HG02970 (cell line): Measurements from ENCODE around the gene EIF1AD.
"Not testable (repeated sequence)": the region's sequence is repeated elsewhere in the genome, so short reads cannot be mapped to it uniquely, and the experiment has no call there.

ENCODE experiments used
- ATAC-seq: cut with Tn5 transposase; IDR thresholded peaks from one replicate; pipeline ENCODE4 v1.9.1; 2021; ENCODE audit warnings: mild to moderate bottlenecking, moderate library complexity, moderate number of reproducible peaks; ENCODE audit not compliant: unreplicated experiment, low FRiP score

EIF1AD gene

DNA sequence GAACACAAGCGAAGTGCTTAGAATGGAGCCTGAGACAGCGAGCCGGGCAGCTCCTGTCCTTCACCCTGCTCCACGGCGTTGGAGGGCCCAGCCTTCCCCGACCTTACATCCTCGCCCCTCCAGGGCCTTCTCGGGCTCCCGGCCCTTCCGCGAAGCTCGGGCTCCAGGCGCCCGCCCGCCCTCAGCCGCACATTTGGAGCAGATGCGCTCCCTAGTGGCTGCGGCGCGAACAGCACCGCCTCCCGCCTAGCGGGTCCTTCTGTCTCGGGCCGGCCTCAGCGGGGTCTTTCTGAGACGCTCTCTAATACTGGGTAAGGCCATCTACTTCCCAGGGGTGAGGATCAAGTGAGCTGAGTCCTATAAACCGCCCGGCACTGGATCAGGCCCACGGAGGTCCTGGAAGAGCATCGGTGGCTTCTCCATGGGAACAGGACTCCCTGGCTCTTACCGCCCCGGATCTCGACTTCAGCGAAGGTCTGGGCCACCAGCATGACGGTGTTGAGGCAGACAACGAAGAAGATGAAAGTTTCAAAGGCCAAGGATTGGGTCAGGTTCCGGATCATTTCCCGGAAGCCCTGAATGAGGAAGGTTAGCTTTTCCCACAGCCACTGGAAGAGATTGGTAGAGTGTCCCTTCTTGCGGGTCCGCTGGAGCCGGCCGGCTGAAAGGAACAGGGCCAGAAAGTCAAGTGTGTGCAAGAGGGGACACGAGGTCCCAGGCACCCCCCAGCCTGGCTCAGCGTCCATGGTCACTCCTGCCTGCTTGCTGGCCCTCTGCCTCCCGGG, 20.6 kb upstream of the EIF1AD start:
- ATAC-seq, result no peak

DNA sequence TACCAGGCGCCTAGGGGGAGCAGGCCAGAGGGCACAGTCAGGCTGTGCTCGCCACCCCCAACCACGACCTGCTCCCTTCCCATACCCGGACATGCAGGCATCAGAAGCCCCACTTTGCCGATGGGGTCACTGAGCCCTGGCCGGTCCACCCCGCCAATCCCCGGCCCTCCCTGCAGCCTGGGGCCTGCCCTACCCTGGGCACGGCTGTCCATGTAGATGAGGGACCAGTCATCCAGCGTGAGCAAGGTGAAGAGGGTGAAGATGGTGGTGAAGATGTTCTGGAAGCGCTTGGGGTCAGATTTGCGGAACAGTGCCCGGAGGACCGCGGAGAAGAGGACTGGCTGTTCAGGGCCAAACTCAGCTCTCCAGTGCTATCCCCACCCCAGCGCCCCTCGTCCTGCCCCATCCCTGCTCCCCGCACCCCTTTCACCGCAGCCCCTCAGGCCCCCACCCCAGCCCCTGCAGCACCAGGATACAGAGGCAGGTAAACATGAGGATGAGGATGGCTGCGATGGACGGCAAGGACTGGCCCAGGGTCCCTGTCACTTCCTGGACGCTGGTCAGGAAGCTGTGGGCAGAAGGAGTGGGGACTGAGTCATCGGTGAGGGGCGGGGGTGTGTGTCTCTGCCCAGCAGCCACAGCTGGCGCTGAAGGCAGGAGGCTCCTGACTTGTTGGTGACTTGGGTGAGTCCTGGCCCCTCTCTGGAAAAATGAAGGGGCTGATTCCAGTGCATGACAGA, 18.8 kb upstream of the EIF1AD start:
- ATAC-seq, result no peak

DNA sequence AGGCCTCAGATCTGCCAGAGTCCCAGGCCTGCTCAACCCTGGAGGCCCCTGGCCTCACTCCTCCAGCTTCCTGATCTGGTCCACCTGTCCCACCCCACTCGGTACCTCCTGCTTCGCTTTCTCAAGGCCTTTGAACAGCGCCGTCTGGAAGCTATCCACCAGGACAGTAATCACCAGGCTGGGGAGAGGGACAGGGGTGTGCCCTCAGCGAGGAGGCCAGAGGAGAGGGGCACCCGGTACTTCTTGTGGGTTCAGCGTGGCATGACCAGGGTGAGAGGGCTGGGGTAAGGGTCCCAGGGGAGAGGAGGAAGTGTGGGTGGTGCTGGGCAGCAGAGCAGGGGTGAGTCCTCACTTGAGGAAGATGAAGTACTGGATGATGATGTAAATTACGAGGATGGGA, 18.3 kb upstream of the EIF1AD start:
- ATAC-seq, result no peak

DNA sequence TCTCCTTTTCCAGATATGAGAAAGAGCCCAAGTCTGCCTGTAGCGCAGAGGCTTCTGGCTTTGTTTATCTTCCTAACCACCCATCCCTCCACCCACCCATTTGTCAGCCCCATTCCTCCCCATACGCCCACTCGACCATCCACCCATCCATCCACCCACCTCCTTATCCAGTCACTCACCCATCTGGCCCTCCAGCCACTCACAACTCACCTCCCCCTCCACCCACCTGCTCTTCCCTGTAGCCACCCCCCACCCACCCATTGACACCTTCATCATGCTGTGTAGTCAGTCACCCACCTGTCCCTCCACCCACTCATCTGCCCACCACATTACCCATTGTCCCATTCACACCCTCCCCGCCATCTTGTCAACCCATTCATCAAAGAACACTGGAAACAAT, 15.4 kb upstream of the EIF1AD start:
- no peak for ATAC-seq

DNA sequence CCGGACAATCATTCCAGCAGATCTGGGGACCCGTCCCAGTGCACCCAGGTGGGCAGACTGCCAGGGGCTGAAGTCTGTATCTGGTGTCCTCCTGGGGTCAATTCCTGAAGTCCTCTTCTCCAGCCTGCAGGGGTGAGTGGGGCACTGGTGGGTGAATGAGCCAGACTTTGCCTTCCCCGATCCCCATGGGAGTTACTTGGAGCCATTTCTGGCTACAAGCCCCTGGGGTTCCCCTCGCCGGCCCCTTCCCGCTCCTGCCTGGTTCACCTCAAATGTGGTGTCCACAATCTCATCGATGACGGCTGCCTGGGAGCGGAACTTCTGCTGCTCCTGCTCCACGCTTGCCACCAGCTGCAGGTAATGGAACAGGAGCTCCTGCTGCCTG, 14.8 kb upstream of the EIF1AD start:
- ATAC-seq, result no peak

DNA sequence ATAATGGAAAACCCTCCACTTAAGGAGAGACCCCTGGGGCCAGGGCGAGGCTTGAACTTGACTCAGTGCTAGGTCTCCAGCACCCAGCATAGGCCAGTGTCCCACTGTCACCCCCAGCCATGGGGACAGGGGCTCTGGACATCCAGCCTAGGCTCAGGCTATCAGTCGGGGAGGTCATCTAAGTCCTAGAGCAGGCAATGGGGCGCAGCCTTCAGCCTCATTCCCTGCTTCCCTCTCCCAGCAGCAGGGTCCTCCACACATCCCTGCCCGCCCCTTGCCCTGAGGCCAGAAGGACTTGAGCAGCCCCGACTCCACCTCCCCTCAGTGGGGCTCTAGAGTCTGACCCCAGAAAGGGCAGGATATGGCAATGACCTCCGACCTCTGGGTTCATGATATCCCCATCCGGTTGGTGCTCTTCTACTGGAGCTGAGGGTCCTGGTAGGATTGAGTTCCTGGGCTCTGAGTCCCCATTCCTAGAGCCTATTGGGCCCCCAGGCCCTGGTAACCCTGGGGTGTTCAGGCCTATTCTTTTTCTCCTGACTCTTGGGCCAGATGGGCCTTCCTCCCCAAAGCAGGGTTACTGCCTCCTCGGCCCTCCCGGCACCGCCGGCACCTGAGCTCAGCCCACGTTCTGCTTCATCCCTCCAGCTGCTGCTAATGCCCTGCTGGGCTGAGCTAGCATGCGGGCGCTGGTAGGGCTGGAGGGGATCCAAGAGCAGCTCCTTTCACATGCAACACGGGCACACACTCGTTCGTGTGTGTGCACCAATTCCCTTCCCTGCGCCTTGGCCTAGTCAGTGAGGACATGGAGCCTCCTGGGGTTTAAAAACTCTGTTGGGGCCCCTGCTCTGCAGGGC, 14.2 kb upstream of the EIF1AD start:
- no peak for ATAC-seq

DNA sequence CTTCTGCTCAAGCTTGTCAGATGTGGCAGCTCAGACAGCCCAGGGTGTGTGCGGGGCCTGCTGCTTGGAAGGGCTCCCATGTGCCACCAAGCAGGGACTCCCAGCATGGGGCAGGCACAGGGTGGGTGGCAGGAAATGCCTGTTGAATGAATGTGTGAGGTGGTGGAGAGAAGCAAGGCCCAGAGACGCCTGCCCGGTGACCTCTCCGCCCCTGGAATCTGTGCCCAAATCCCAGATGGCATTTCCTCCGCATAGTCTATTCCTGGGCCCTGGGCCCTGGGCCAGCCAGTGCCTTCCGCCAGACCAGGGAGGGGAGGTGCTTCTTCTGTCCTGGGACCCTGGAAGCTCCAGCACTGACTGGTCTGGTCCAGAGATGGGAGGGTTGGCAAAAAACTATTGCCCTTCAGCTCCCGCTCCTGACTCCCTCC, 13.5 kb upstream of the EIF1AD start:
- ATAC-seq, result no peak

DNA sequence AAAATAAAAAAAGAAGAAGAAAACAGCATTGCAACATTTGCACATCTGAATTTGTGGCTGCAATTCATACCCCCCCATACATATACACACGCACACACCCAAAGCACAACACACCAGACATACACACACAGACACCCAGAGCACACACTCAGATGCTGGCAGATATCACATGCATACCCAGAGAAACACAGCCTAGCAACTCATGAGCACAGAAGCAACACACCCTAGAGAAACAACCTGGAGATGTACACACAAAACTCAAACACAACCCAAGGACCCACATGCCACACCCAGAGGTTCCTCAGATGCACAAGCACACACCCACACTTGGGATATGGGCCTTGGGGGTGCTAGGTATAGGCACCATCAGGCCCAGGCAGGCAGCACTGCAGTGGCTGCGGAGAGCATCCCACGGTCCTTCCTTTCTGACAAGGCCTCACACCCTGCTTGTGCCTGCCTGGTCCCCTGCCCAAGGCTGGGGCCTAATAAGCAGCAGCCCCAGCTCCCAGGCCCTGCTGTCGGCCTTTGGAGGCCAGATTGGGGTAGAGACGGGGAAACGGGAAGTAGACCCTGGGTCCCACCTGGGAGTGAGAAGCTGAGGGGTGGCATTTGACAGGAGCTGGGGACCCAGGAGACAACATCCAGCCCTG, 13.0 kb upstream of the EIF1AD start:
- ATAC-seq, result no peak

DNA sequence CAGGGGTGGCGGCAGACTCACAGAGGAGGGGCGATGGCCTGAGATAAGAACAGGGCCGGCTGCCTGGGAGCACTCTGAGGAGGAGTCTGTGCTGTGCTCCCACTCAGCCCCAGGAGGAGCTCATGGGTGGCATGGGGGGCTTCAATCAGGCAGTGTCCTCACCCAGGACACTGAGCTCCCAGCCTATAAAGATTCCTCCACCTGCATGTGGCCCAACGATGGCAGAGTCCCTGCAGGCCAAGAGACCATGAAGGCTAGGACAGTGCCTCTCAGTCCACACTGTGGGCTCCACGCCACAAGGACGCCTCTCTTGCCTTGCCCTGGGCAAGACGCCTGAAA, 11.8 kb upstream of the EIF1AD start:
- no peak for ATAC-seq

DNA sequence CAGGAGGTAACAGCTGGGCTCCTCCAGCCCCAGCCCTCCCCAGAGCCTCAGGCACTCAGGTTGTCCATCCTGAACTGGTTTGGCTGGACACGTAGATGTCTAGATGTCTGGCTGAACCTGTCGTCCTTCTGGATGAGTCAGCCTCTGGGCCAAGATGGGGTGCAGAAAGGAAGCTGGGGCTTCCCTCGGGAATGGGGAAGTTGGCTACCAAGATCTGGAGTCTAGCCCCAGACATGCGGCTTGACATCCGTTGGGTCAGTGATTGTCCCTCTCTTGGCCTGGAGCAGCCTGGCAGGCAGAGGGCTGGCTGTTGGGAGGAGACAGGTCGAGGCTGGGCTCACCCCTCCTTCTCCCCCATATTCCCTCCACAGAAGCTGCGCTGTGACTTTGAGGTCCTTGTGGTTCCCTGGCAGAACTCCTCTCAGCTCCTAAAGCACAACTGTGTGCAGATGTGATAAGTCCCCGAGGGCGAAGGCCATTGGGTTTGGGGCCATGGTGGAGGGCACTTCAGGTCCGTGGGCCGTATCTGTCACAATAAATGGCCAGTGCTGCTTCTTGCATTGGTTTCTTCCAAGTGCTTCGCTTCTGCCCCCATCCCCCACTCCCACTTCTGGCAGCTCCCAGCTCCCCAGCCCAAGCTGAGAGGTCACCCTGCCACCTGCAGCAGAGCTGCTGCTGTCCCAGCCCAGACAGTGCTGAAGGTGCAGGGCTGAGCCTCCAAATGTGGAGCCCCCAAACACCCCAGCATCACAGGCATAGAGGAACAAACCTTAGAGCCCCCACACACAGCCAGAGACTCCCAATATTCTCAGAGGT, 11.2 kb upstream of the EIF1AD start:
- no peak for ATAC-seq

DNA sequence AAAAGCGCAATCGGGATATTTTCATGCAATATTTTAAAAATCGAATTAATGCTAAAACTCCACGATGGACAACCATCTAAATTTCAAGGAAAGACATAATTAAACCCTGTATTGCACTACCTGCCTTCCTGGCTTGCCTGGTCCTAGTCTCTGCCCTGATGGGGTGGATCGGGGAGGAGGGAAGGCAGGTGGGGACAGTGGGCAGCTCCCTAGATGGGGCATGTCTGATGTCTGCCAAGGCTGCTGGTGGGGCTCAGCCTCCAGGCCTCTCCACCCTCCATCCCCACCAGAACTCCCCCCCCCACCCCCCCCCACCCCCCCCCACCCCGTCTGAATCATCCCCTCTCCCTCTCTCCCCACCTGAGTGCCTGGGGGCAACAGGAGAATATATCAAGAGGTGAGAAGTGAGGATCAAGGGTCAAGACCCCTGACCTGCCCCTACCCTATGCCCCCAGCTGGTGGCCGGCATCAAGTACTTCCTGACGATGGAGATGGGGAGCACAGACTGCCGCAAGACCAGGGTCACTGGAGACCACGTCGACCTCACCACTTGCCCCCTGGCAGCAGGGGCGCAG, 10.5 kb upstream of the EIF1AD start:
- no peak for ATAC-seq

DNA sequence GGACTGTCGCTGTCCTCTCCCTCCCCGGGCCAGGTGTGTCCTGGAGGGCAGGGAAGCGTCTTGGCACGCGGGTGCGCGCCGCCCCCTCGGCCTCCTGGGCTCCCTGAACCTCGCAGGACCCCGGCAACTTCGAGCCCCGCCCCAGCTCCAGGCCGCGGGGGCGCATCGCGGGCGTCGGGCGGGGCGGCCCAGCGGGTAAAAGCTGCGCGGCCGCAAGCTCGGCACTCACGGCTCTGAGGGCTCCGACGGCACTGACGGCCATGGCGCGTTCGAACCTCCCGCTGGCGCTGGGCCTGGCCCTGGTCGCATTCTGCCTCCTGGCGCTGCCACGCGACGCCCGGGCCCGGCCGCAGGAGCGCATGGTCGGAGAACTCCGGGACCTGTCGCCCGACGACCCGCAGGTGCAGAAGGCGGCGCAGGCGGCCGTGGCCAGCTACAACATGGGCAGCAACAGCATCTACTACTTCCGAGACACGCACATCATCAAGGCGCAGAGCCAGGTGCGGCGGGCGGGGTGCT, 9.9 kb upstream of the EIF1AD start, which contains the start of gene CST6:
CST6 (plus strand) TSS at position 224 of the 519 bp plus-strand sequence; CDS start at position 261, 37 bp downstream.
- no peak for ATAC-seq

DNA sequence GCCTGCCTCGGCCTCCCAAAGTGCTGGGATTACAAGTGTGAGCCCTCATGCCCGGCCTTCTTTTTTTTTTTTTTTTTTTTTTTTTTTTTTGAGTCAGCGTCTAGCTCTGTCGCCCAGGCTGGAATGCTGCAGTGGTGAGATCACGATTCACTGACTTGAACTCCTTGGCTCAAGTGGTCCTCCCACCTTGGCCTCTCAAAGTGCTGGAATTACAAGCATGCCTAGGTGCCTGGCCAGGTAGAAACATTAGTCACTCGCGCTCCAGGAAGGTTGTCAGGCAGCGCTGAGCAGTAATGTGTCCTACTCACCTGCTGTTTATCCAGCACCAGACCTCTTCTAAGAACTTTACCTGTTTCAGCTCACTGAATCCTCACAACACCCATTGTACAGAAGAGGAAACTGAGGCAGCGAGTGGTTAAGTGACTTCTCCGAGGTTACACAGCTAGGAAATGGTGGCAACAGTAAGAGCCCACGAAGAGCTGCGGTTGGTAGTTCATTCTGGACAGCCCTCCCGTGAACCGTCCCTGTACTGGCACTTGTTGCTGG, 9.4 kb upstream of the EIF1AD start:
- ATAC-seq, result no peak

DNA sequence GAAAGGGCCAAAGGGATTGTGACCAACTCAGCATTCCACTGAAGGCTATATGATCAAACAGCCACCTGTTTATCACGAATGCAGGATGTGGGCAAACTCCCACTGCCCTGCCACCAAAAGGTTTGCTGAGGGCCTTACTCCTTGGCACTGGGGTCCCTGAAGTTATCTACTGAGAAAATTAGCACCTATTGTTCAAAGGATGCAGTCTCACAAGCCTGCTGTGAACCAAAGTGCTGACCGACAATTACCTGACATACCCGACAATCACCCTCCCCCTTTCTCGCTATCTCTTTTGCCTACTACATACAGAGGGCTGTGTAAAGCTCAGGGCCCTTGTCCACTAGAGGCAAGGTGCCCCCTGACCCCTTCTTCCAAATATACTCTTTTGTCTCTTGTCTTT, 8.1 kb upstream of the EIF1AD start:
- ATAC-seq, result not testable (repeated sequence)

DNA sequence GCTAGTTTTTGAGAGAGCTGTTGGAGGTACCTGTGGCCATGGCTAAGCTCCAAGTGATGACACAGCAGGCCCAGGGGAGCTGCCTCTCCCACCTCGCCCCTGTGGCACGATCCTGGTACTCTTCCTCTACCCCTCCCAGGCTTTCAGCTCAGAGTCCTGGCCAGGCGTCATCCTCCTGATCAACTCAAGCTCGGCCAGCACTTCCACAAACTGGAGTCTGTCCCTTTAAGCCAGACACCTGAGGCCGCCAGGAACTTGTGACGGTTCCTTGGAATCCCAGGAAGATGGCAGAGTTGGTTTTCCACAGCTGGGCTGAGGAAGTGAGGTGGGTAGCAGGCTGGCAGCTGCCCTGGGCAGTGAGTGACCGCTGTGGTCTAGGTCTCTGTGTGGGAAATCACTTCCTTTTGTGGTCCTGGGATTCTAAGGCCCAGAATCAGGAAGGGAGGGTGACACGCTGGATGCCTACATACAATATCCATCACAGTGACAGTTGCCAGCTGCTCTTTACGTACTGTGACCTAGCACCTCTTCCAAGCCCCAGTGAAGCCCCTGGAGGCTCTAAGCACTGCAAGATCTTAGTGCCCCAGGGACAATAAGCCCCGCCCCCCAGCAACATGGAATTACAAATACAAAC, 6.6 kb upstream of the EIF1AD start:
- ATAC-seq, result no peak

DNA sequence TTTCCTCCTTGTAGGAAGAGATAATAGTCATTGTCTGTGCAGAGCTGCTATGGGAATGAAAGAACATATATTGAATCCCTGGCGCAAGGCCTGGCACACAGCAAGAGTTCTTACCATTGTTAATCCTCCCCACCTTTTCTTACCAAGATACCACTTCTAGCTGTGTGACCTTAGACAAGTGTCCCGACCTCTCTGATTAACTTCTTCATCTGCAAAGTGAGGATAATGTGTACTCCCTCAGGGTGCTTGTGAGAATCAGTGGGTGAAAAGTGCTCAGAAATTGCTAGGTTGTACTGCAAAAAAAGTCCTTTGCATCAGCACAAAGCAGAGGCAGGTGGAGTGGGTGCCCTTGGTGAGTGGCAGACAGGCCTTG, 6.1 kb upstream of the EIF1AD start:
- ATAC-seq, result no peak

DNA sequence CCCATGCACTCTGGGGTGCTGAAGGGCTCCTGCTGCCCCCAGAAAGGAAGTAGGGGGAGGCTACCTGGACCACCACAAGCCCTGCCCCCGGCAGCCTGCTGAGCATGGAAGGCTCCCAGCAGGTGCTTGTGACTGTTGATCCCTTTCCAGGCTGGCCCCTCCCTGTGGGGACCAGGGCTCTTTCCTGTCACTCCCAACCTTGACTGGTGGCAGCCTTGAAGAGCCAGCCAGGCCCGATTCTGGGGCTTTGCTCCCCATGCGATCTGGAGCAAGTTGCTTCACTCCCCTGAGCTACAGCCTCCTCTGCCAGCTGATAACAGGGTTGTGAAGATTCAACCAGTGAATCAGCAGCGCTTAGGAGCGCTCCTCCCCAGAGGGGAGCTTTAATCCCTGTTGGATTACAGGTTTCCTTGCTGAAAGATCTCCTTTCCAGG, 5.3 kb upstream of the EIF1AD start:
- no peak for ATAC-seq

DNA sequence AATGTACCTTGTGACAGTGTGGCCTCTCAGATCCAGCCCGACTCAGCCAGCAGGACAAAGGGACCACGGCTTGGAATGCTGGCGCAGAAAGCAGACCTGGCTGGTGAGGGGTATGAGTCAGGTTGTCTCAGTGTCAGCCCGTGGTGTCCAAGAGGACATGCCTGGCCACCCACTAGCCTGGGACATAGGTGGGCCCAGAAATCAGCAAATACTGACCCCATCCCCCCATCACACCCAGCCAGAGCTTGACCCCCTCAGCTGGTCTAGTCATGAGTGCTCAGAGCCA, 4.9 kb upstream of the EIF1AD start:
- no peak for ATAC-seq
